GM12891 (cell line): Measurements from ENCODE around the gene ZNF618.

Source experiments
- PAX5 ChIP-seq: IDR thresholded peaks from 2 replicates; pipeline ENCODE4 v1.6.1; 2011; ENCODE audit warnings: low read length, moderate library complexity, mild to moderate bottlenecking; ENCODE audit not compliant: insufficient read depth, severe bottlenecking
- POLR2A ChIP-seq: IDR thresholded peaks from 2 replicates; pipeline ENCODE4 v1.6.1; 2011; ENCODE audit warnings: low read depth, low read length, control low read depth
- POLR2AphosphoS5 ChIP-seq: IDR thresholded peaks from 2 replicates; pipeline ENCODE4 v1.6.1; 2011; ENCODE audit warnings: low read depth, low read length, control low read depth
- SPI1 ChIP-seq: IDR thresholded peaks from 2 replicates; pipeline ENCODE4 v1.6.1; 2011; ENCODE audit warnings: low read depth, low read length, control low read depth
- TAF1 ChIP-seq: IDR thresholded peaks from 2 replicates; pipeline ENCODE4 v1.6.1; 2011; ENCODE audit warnings: low read depth, low read length, control low read depth

DNA sequence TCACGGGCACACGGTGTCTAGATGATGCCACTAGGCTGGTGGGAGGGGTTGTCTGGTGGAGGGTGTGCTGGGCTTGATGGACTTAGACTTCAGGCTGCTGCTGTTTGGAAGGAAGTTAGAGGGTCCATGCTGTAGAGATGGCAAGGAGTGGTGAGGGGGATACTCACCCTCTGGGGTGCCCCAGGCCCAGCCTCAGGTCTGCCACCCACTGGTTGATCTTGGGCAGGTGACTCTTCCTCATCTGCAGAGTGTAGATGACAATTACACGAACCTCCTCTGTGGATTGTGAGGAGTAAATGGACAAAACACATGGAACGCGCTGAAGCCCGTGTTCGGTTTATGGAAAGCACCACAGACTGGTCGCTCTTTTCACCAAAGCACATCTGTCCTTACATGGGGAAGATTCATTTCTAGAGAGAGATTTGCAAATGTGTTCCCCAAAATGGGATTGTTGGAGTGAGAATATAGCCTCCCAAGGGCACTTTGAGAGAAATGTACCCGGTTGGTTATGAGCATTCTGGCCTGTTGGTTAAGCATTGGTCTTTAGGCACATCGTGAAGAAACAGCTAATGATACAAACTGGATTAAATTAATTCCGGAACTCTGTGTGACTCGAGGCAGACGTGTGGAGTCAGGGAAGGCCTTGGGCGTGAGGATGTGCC is 58.2 kb downstream of the ZNF618 start:
- TF ChIP-seq TAF1: no peak
- no peak for TF ChIP-seq POLR2A
- no peak for TF ChIP-seq POLR2AphosphoS5
- no peak for TF ChIP-seq SPI1
- TF ChIP-seq PAX5: no peak
